GM13976 (cell line): ENCODE measurements around the gene ATP9A.
"Not testable (repeated sequence)": the region's sequence is repeated elsewhere in the genome, so short reads cannot be mapped to it uniquely, and the experiment has no call there.

Experiments
- DNase-seq: peaks from one replicate; pipeline ENCODE4 v3.0.0; 2012; ENCODE audit warnings: low spot score
- in situ Hi-C: fragments of 300-500 bp; cut with MboI; formaldehyde crosslinking; loops from one replicate; pipeline ENCODE4 v1.12.0; 2022; ENCODE audit warnings: low sequenced_read_pairs, mixed read lengths, inconsistent platforms; ENCODE audit not compliant: unreplicated experiment
- TF ChIP-seq, protein P1 (sequence below): IDR thresholded peaks from 2 replicates; pipeline ENCODE4 v1.5.1; 2012; ENCODE audit warnings: borderline replicate concordance, mild to moderate bottlenecking; ENCODE audit not compliant: insufficient read depth; ENCODE audit errors: extremely low read depth, missing control alignments, control extremely low read depth

Gene ATP9A, protein sequence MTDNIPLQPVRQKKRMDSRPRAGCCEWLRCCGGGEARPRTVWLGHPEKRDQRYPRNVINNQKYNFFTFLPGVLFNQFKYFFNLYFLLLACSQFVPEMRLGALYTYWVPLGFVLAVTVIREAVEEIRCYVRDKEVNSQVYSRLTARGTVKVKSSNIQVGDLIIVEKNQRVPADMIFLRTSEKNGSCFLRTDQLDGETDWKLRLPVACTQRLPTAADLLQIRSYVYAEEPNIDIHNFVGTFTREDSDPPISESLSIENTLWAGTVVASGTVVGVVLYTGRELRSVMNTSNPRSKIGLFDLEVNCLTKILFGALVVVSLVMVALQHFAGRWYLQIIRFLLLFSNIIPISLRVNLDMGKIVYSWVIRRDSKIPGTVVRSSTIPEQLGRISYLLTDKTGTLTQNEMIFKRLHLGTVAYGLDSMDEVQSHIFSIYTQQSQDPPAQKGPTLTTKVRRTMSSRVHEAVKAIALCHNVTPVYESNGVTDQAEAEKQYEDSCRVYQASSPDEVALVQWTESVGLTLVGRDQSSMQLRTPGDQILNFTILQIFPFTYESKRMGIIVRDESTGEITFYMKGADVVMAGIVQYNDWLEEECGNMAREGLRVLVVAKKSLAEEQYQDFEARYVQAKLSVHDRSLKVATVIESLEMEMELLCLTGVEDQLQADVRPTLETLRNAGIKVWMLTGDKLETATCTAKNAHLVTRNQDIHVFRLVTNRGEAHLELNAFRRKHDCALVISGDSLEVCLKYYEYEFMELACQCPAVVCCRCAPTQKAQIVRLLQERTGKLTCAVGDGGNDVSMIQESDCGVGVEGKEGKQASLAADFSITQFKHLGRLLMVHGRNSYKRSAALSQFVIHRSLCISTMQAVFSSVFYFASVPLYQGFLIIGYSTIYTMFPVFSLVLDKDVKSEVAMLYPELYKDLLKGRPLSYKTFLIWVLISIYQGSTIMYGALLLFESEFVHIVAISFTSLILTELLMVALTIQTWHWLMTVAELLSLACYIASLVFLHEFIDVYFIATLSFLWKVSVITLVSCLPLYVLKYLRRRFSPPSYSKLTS

DNA sequence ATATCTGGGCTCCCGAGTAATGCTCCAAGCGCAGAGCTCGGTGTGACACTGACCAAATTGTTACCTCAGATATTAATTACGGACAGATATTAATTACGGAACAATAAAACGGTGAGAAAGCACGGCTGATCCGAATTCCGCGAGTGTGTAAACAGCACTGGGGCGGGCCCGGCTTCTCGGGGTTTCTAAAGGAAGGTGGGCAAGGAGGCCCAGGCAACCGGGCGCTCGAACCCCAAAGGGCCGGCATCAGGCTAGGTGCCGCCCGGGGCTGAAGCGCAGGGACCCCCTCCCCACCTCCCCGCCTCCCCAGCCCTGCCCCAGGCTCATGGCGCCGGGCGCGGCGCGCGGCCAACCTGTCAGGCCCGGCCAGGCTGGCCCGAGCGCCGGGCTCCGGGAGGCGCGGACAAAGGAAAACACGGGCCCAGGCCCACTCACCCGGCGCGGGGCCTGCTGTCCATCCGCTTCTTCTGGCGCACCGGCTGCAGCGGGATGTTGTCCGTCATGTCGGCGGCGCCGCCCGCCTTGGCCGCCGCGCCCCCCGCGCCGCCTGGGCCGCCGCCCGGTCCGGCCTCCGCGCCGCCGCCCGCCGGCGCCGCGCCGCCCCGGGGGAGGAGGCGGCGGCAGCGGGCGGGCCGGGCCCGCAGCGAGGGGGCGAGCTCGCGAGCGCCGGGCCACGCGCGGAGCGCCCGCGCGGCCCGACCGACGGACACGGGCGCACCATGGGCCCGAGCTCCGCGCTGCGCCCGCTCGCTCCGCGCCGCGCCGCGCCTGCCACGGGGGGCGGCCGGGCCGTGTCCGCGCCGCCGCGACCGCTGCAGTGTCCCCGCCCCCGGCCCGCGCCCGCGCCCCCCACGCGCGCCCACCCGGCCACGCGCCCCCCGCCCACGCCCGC is at the start of gene ATP9A:
Gene ATP9A (minus strand): TSS at position 524 of the 892 bp plus-strand sequence. CDS start 21 bp downstream, at position 503.
- in situ Hi-C loops = no loop called here
- TF ChIP-seq, protein P1, sequence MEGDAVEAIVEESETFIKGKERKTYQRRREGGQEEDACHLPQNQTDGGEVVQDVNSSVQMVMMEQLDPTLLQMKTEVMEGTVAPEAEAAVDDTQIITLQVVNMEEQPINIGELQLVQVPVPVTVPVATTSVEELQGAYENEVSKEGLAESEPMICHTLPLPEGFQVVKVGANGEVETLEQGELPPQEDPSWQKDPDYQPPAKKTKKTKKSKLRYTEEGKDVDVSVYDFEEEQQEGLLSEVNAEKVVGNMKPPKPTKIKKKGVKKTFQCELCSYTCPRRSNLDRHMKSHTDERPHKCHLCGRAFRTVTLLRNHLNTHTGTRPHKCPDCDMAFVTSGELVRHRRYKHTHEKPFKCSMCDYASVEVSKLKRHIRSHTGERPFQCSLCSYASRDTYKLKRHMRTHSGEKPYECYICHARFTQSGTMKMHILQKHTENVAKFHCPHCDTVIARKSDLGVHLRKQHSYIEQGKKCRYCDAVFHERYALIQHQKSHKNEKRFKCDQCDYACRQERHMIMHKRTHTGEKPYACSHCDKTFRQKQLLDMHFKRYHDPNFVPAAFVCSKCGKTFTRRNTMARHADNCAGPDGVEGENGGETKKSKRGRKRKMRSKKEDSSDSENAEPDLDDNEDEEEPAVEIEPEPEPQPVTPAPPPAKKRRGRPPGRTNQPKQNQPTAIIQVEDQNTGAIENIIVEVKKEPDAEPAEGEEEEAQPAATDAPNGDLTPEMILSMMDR = no peak
- DNase-seq = no peak

DNA sequence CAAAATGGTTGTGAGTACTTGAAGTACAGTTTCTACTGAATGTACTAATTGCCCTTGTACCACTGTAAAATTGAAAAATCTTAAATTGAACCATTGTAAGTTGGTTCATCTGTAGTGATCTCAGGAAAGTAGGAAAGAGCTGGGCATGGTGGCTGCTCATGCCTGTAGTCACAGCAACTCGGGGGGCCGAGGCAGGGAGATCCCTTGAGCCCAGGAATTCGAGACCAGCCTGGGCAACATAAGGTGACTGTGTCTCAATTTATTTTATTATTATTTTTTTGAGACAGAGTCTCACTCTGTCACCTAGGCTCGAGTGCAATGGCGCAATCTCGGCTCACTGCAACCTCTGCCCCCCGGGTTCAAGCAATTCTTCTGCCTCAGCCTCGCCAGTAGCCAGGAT is 48.7 kb upstream of the ATP9A start:
- DNase-seq, in situ Hi-C loops: not testable (repeated sequence)

DNA sequence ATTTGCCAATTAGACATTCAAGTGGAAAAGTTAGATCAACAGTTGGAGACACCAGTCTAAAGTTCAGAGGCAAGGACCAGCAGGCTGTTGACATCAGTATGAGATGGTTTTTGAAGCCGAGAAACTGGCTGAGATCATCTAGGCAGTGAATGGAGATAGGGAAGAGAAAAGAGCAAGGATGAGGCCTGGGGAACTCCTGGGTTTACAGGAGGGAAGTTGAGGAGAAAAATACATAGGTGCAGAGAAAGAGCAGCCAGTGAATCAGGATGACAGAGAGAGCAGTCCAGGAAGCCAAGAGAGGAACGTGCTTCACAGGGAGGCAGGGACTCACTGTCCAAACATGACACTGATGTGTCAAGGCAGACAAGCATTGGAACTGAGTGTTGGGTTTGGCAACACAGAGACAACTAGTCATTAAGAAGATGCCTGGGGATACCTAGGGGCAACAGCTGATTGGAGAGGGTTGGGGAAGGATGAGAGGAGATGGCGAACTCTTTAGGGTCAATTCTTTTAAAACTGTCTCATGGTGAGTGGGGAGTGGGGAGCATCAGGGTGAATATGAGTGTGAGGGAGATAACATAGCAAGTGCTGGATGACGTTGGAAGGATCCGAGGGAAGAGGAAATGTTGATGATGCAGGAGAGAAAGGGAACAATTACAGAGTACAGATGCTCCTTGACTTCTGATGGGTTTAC is 47.3 kb upstream of the ATP9A start:
- TF ChIP-seq, protein P1 = no peak
- DNase-seq = no peak
- in situ Hi-C loops = no loop called here

DNA sequence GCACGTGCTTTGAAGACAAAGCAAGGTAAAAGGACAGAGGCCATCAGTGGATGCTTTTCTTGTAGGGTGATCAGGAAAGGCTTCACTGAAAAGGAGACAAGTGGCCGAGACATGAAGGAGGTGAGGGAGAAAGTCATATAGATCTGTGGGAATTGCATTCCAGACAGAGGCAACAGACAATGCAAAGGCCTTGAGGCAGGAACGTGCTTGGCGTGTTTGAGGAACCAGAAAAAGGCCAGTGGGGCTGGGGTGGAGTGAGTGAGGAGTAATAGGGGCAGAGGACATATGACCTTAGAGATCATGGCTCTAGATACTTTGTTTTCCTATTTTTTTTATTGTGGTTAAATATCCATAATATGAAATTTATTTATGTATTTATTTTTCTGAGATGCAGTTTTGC is 44.7 kb upstream of the ATP9A start:
- TF ChIP-seq, protein P1 = no peak
- in situ Hi-C loops = no loop called here
- DNase-seq = no peak

DNA sequence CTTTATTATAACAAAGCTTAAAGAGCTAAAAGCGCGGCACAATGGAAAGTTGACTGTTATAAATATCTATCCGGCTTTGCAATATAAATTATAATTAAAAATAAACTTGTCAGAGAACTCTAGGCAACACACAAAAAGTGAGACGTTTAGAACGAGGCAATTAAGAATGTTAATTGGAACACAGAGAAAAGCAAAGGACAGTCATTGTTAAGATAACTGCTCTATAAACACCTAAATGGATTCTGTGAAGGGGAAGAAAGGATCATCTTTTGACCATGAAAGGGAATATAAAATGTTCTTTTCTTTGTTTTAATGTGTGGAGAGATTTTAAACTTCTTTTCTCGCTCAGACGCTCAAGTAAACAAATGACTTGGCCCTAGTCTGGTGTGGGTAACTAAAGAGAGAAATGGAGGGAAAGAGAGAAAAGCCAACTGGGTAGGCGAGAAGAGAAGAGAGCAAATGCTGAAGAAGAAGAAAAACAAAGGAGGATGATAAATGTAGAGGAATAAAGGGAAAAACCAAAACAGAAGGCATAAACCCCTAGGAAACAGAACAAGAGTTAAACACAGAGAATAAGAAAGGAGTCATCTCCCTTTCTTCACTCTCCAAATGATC is 43.4 kb upstream of the ATP9A start:
- no peak for DNase-seq
- TF ChIP-seq, protein P1 = no peak
- in situ Hi-C loops = no loop called here

DNA sequence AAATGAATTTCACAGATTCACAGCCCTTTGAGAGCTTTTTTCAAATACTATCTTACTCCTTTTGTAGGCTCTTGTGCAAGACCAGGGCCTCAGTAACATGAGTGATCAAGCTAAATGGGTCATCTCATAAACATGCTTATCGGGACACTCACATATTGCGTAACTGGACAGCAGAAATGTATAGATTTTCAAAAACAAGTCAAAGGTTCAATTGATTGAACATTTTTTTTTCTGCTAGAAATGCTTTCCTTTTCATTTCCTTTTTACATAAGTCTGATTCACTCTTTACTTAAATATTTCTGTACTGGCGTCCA is 42.8 kb upstream of the ATP9A start:
- DNase-seq = no peak
- TF ChIP-seq, protein P1 = no peak
- in situ Hi-C loops = no loop called here
